KG1 (cell line): Measurements from ENCODE around the gene MYL11.
A peak's percentile ranks its signal among the peaks of the same experiment; 100 is the strongest.

Experiments
- DNase-seq: peaks from one replicate; lab custom pipeline; 2025; lab: John Stamatoyannopoulos, UW

Gene MYL11

GRCh38 chr16:30371248-30371816 lies 3.3 kb upstream of the MYL11 start:
- no peak for DNase-seq

- DNase-seq: no peak
Measured at GRCh38 chr16:30372038-30372712, 2.4 kb upstream of the MYL11 start.

DNA sequence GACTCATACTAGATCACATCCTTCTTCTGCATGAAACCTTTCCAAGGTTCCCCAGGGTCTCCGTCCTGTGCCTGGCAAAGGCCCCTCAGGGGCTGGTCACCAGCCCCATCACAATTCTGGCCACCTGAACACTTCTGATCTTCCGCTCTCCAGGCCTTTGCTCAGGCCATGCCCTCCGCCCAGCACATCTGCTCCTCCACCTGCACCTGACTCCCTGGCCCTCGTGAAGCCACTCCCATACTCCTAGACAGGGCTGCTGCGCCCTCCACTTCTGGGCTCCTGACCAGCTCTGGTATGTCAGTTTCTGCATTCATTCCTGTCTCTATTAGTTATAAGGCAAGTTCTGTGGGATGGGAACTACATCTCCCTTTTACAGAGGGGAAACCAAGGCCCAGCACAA lies 1.9 kb upstream of the MYL11 start:
- DNase-seq: no peak

GRCh38 chr16:30375864-30376263 lies 1.3 kb downstream of the MYL11 start:
- DNase-seq: no peak

DNA sequence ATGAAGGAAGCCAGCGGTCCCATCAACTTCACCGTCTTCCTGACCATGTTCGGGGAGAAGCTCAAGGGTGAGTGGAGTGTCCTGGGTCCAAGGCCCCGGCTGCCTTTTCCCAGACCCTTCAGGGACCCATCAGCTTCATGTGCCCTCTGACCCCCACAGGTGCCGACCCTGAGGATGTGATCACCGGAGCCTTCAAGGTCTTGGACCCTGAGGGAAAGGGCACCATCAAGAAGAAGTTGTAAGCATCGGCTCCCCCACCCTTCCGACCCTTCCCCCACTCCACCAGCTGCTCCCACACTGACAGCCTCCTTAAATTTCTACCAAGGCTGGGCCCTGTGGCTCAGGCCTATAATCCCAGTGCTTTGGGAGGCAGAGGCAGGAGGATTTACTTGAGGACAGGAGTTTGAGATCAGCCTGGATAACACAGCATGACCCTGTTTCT lies 1.9 kb downstream of the MYL11 start:
- no peak for DNase-seq

- no peak for DNase-seq
Measured at GRCh38 chr16:30377050-30377811, 2.6 kb downstream of the MYL11 start.

- peak; percentile 83 for DNase-seq
Measured at GRCh38 chr16:30377812-30378235, 3.2 kb downstream of the MYL11 start.

DNA sequence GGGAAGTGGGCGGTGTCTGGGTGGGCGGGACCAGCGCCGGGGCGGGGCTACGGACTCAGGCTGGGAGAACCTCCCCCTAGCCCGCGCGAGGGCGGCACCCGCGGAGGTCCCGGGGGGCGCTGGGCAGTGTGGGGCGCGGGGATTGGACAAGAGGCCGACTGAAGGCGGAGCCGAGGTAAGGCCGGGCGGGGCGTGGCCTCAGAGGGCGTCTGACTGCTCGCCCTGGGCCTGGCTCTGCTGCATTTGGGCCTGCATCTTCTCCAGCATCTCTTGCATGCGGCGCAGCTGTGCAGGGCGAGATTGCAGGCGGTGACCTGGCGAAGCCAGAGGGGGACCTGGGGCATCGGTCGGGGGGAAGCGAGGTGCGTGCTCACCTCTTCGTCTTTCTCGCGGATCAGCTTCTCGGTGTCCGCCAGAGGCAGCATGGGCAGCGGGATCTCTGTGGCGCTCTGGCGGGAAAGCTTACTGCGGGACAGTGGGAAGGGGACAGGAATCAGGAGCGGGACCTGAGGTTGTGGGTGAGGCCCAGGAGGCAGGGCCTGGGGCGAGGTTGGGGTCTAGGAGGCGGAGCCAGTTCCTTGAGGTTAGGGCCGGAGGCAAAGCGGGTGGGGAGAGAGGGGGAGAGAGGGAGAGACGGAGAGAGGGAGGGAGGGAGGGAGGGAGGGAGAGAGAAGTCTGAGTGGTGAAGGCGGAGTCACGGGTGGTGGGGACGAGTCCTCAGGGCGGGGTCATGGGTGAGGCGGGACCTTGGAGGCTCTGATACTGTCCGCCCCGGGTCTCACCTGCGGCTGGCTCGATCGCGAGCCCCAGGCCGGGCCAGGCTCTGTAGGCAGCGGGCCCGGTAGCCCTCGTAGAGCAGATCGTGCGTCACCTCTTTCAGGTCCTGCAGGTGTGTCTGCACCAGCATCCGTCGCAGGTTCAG lies 3.9 kb downstream of the MYL11 start:
- peak; percentile 91 for DNase-seq

DNA sequence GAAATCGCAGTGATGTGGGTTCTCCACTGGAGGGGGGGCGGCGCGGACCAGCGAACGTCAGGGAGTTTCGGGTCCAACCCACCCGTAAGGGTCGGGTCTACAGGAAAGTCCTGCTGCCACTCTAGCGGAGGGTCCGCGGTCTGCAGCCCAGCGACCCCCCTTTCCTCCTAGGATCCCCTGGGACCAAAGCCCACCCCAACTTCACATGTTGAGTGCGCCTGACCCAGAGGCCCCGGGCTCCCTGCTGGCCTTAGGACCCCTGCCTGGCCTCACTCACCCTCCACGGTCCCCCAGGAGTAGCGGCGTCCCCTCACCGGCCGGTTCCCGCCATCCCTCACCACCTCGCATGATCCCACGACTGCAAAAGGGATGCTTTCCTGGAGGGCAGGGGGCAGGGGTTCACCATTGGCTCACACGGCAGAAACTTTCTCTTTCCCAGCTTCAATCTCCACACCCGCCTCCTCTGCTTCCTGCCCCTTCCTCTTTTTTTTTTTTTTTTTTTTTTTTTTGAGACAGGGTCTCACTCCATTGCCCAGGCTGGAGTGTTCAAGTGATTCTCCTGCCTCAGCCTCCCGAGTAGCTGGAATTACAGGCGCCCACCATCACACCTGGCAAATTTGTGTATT lies 4.7 kb downstream of the MYL11 start:
- DNase-seq: no peak

GRCh38 chr16:30380072-30380802 lies 5.6 kb downstream of the MYL11 start:
- no peak for DNase-seq

GRCh38 chr16:30380803-30381208 lies 6.2 kb downstream of the MYL11 start:
- no peak for DNase-seq

DNA sequence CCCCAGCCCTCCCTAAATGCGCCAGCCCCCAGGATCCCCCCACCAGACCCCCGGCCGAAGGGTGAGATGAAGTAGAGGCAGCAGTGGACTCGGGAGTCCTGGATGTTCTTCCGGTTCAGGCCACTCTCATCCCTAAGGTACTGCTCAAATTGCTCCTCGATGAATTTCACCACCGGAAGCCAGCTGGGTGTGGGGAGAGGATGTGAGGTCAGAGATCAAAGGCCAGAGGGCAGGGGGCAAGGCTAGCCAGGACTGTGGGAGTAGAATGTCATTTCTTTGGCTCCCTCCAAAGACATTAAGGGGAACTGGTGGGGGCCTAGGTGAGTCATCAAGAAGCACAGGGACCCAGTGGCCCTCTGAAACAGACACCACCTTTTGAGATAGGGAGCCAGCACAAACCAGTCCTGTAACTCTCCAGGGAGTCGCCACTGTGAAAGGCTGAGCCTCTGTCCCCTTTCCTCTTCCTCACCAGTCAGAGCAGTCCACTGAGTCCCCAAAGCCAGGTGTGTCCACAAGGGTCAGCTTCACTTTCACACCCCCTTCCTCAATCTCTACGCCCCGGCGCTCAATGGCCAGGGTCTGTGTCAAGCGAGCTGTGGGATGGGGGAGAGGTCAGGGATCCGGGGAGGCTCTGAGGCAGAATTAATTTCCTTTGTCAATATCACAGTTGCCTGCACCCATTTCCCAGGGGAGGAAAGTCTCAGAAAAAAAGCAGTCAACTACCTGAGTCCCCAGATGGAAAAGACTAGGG lies 6.9 kb downstream of the MYL11 start:
- DNase-seq: no peak

DNA sequence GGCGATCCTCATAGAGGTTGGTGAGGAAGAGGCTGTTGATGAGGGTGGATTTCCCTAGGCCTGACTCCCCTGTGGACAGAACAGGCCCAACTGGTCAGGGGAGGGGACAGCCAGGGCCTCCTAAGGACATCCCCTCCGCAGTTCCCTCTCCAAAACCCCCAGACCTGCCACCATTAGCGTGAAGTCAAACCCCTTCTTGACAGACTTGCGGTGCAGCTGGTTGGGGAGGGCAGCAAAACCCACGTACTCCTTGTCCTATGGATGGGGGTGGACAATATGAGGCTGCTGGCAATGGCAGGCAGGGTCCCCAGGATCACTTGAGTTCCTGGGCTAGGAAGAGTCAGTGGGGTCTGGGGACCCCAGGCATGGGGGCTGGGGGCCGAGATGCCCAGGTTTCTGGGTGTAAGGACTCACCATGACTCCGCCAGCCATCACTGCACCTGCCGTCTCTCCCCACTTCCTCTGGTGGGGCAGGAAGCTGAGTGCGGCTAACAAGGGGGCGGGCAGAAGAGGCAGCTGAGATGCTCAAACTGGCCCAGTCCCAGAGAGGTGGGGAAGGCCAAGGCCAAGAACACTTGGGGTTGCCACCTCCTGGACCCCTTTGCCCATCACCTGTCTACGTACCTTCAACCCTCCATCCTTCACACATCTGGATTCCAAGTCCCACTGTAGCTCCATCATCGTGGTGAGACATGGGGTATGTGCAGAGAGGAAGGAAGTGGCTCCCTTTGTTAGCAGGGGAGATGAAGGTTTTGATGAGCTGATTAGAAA lies 7.7 kb downstream of the MYL11 start, which contains the start of gene SEPTIN1:
Gene SEPTIN1 (minus strand): TSS at position 451 of the 771 bp plus-strand sequence. CDS start 19 bp downstream, at position 432.
- peak; percentile 24 for DNase-seq

DNA sequence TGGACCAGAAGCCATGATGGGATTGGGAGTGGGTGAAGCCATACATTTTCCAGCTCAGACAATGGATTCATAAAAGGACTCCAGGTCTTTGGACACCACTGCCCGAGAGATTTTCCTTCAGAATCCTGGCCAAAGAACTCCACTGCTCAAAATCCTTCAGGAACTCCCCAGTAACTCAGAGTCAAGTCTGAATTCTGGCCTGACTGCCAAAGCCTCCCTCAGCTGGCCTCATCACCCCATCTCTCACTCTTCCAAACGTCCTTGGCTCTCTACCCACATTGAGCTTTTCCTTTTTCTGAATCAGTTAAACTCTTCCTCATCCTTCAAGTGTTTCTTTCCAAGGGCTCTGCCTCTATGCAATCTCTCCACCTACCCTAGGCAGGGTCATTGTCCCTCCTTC lies 8.9 kb downstream of the MYL11 start:
- no peak for DNase-seq

GRCh38 chr16:30394592-30395154 lies 20.1 kb downstream of the MYL11 start:
- DNase-seq: no peak

GRCh38 chr16:30395155-30395991 lies 20.8 kb downstream of the MYL11 start, which contains the start of gene ZNF48:
ZNF48 (plus strand) TSS chr16:30395420; CDS start chr16:30395795, 375 bp downstream.
- DNase-seq: no peak

- no peak for DNase-seq
Measured at GRCh38 chr16:30395992-30396585, 21.5 kb downstream of the MYL11 start.
